ENCODE results near the gene SLC26A1.
"Not testable (repeated sequence)": the region's sequence is repeated elsewhere in the genome, so short reads cannot be mapped to it uniquely, and the experiment has no call there.

The SLC26A1 gene

DNA sequence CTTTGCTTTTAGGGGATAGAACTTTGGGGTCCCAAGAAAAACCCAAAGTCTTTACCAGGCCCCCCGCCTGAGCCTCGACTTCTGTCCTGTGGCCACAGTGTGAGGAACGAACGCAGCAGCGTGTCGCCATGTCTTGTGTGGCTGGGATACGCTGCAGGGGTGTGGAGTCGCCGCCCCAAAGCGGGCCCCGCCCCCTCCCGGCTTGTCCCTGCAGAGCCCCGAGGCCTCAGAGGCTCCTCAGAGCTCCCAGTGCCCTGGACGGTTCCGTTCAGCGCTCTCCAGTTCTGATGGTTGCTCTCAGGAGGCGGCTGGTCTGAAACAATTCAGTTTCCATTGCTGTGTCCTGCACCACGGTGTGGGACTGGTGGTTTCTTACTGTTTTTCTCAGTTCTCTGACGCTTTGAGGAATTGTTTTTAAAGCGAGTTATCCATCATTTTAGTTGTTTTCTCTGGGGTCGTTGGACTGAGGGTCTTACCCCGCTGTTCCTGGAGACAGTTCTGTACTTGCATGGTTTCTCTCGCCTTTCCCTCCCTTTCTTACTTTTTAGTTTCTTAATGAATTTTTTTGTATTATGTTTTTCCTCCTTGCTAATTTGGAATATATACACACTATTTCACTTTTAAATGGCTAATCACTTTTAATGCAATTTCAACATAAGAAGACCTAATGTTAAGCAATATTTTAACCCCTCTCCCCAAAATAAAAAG, 7.9 kb downstream of the SLC26A1 start:
- peak; percentile 35 to 41 for DNase-seq (ENCODE audit: low read depth in 2 of 2)

DNA sequence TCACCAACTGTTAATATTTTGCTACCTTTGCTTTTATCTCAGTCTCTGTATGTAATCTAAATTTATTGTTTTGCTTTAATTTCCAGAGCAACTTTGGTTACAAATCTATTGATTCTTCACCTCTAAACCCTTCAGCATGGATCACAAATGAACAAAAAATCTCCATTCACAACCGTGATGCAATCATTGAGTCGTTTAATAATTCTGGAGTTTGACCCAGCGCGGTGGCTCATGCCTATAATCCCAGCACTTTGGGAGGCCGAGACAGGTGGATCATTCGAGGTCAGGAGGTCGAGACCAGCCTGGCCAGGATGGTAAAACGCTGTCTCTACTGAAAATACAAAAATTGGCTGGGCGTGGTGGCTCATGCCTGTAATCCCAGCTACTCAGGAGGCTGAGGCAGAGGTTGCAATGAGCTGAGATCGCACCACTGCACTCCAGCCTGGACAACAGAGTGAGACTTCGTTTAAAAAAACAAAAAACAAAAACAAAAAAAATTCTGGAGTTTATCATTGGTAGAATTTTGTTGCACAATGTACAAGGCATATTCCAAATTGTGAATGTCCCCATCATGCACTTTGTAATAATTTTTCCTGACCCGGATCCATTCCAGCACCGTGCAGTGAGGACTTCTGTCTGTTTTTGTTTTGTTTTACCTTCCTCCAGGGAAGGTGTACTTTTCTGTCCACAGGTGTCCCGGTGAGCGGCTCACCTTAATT, 8.7 kb downstream of the SLC26A1 start:
- DNase-seq (ENCODE audit: low read depth in 2 of 2): no peak

DNA sequence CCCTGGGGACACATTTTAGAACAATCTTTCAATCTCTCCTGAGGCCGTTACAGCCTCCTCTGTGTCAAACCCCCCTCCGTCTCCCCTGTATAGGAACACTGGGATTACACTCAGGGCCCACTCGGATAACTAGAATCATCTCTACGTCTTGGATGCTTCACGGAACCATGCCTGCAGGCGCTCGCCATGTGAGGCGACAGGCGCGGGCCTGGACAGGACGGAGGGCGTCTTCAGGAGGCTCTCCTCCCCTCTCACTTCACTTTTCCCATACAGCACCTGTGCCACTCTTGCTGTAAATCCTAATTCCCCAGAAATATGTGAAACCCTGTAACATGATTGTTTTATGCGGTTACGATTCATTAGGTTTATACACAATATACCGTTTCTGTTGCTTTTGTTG, 10.4 kb downstream of the SLC26A1 start:
- DNase-seq (ENCODE audit: low read depth in 2 of 2): no peak

DNA sequence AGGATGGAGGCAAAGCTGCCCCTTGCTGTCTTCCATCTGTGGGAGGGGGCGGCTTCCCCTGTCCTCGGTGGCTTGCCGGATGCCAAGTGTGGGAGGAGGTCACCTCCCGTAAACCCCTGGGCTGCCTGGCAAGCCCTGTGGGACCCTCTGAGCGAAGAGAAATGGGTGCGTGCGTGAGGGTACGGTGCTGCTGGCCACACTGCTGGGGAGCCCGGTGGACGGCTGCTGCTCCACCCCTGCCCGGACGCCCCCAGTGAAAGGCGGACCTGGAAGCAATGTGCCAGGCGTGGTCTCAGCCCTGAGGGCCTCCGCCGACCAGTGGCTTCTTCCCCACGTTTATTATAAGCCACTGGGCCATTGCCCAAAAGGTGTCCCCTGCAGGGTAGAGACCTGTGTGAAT, 10.9 kb downstream of the SLC26A1 start:
- no peak for DNase-seq (ENCODE audit: low read depth in 2 of 2)

- no peak for DNase-seq (ENCODE audit: low read depth in 2 of 2)
Observed at GRCh38 chr4:978957-979701, 14.1 kb downstream of the SLC26A1 start.

GRCh38 chr4:976016-976415, 17.2 kb downstream of the SLC26A1 start:
- DNase-seq (ENCODE audit: low read depth in 2 of 2): not testable (repeated sequence)

DNA sequence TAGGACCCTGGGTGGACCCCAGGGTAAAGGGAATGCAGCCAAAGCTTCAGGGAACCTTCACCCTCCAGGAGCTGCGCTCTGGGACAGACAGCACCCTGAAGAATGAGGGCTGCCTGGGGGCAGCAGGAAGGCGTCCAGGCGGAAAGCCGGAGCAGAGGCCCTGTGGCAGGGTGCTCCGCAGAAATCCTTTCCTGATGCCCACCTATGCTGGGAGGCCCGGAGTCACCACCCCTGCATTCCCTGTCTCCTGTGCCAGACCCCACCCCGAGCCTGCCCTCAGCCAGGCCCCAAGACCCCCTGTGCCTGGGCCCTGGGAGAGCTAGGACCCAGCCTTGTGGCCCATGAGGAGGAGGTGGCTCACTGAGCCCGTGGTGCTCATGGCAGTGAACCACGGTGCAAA, 18.5 kb downstream of the SLC26A1 start:
- no peak for DNase-seq (ENCODE audit: low read depth in 2 of 2)

- peak; percentile 71 to 88 for DNase-seq (ENCODE audit: low read depth in 2 of 2)
Observed at GRCh38 chr4:973431-974397, 19.5 kb downstream of the SLC26A1 start, which contains the start of gene DGKQ. Gene DGKQ (minus strand): TSS chr4:973569. CDS start chr4:973482, 87 bp downstream.

DNA sequence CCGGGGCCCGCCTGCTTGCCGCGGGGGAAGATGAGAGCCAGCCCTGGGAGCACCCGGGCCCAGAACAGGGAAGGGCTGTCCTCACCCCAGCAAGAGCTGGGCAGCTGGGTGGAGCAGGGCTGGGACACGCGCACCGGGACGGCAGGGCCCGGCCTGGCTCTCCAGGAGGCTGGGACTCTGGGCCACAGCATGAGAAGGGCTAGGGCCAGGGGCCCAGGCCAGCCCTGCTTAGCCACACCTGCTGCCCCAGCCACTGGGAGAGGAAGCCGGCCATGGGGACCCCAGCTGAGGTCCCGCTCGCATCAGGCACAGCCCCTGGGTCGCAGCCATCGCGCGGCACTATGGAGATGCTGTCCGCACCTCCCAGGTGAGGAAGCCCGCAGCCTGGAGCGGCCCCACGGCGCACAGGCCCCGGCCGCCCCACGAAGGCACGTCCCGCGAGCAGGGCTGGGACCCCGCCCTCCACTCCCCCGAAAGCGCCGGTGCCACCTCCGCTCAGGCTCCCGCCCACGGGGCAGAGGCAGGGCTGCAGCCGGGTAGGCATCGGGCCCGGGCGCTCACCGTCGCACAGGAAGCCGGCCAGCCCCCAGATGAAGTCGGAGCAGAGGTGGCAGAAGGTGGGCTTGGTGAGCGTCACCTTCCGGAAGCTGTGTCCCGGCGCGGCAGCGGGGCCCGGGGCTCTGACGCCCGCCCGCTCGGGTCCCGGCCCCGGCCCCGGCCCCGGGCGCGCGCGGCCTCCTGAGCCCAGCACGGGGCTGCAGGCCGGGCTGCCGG, 20.4 kb downstream of the SLC26A1 start:
- peak; percentile 63 to 64 for DNase-seq (ENCODE audit: low read depth in 2 of 2)

DNA sequence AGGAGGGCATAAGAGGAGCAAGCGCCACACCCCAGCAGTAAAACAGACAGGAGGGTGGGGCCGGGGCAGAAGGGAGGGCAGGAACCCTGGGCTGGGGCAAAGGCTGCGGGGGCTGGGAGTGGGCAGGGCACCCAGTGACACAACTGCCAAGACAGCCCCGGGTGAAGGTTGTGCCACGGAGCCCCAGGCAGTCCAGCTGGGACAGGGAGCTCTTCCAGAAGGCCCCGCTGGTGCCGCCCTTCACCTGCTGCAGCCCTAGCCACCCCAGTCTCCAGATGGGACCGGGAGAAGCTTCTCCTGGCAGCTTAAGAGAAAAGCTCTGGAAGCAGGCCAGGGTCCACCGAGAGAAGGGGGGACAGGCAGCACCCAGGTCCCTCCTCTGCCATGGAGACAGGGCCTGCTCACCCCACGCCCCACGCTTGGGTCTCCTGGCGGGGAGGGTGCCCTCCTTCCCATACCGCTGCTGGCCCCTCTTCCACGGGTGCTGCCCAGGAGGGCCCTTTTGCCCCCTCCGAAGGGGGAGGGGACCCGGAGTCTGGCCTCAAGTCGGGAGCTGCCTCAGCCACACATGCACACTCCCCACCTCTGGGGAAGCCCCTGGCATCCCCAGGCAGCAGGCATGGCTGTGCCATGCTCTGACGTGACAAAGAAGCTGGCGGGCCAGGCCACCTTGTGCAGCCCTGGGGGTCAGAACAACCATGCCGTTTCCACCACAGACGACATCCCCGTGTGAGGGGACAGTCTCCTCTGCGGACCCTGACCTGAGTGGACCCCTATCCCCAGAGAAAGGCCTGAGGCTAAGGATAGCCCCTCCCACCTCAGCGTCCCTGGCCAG, 21.3 kb downstream of the SLC26A1 start:
- no peak for DNase-seq (ENCODE audit: low read depth in 2 of 2)

DNA sequence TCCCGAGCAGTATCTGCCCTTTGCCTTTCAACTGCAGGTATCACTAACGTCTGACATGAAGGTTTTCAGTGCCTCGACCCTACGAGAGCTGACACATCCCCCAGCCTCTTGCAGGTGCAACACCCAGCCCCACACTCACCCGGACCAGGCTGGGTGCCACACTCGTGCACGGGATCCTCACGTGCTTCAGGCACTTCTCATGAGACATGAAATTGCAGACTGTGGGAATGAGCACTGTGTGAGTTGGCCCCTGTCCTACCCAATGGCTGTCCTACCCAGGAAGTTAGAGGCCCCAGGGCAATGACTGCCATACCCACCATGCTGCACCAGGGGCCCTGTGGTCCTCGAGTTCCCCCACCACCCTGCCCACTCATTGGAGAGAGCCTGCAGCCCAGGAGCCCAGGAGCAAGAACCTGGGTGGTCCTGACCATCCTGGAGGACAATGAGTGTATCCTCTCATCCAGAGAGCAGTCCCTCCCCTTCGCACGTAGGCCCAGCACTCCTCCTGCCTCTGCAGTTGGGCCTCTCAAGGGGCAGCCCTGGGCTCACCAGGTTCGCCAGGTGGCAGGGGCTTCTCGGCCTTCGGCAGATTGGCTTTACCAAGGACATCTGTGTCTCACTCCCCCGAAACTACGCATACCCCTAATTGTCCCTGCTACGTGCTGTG, 22.2 kb downstream of the SLC26A1 start:
- no peak for DNase-seq (ENCODE audit: low read depth in 2 of 2)

DNA sequence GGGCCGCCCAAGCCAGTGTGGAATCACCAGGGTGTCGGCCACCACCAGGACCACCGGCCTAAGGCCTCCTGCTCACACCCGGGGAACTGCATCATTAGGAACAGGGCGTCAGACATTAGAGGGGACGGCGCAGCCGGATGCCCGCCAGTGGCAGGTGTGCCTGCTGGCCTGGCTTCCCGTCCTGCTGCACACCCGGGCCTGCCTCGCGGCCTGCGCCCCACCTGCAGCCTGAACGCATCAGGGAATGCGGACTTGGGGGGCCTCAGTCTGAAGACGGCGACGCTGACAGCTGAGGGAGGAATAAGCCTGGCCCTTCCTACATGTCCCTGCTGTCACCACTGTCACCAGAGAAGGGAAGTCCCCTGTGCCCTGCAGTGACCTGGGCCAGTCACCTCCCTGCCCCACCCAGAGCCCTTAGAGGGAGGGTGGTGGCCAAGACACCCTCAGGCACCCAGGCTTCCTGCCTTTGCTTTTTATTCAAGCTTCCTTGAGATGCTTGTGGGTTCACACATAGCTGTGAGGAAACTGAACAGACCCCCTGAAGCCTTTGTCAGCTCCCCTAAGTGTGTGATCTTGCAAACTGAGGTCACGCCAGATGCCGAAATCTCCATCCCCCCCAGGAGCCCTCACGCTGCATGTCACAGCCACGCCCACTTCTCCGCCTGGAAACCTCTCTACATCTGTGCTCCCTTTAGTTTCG, 23.0 kb downstream of the SLC26A1 start:
- peak; percentile 10 to 29 for DNase-seq (ENCODE audit: low read depth in 2 of 2)

DNA sequence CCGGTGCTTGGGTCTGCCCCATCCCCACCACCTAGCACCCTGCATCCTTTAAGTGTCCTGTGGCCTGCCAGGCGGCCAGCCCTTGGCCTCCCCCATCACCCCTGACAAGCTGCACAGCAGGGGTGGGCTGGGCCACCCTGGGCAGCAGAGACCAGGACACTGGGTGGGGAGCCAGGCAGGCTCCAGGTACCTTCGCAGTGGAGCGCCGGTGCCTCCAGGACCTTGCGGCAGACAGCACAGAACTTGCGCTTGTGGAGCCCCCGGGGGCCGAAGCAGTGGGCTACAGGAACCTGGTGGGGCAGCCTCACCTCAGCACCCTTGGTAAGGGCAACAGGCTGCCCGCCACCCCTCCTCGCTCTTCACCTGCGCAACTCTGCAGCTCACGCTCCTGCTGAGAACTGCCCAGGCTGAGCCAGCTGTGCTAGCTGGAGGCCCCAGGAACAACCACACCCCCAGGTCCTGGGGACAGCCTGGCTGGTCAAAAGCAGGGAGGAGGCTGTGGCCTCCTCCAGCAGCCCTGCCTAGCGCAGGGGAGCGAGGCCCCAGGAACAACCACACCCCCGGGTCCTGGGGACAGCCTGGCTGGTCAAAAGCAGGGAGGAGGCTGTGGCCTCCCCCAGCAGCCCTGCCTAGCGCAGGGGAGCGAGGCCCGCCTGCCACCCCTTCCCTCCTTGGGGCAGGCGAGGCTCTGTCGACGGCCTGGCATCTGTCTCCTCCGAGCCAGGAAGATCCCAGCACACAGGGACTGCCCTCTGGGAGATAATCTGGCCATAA, 24.4 kb downstream of the SLC26A1 start:
- DNase-seq (ENCODE audit: low read depth in 2 of 2): no peak

DNA sequence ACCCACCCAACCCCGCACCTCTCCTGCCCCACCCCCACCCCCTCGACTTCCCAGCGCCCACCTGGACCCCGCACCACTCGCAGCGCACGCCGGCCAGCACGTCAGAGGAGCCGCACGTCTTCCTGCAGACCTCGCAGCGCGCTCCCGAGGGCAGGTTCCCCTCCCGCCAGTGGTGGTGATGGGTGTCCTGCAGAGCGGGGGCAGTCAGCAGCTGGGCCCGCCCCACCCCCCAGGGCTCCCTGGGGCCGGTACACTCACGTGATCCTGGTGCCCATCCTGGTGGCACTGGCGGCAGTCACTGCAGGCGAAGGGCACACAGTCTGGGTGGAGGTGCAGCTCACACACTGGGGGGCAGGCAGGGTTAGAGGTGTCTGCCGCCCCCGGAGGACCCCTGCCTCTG, 25.0 kb downstream of the SLC26A1 start:
- DNase-seq (ENCODE audit: low read depth in 2 of 2): no peak

DNA sequence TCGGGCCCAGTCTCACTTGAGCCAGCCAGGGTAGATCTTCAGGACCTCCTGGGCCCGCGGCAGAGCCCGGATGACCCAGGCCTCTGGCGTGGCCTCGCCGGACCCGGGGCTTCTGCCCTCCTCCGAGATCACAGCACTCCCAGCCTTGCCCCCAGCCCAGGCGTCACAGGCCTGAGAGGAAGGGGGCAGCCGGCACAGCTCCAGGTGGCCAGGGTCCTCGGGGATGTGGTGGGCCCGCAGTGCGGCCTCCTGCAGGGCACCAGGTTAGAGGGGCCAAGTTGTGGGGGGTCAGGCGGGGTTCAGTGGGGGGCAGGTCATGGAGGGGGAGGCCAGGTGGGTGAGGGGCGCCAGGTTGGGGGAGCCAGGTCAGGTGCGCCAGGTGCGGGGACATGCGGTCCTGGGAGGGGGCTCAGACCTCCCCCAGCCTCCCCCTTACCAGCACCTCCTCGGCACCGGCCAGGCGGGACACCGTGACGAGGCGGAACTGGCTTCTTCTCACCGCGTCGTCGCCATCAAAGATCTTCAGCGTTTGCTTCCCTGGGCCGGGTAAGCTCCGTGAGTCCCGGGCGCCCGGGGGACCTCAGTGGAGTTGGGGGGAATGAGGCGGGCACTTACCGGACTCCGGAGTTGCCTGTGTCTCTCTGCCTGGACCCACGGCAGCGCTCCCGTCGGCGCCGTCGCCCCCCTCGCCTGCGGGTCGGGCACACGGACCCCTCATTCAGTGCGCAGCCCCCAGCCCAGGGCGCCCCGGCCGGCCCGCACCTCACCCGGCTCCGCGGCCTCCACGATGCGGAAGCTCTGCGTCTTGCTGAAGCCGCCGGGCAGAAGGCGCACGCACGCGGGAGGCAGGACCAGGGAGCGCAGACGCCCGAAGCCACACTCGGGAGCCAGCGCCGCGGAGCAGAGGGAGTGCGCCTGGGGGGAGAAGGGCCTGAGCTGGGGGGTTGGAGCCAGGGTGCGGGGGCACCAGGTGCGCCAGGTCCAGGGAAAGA, 25.8 kb downstream of the SLC26A1 start:
- DNase-seq (ENCODE audit: low read depth in 2 of 2): no peak

- no peak for DNase-seq (ENCODE audit: low read depth in 2 of 2)
Observed at GRCh38 chr4:966266-967112, 26.7 kb downstream of the SLC26A1 start.
